Aorta (tissue), 5 donors: ENCODE data around the gene SSH2. TPM values are rescaled to one million over a fixed set of nuclear protein-coding genes. Genes with fewer than 3 reads are reported as not detected.

Experiments
- ATAC-seq: fragments of 200-7000 bp; cut with Tn5 transposase; one replicate; pipeline ENCODE4 v1.9.1; 2022; ENCODE audit warnings: moderate library complexity; ENCODE audit not compliant: low FRiP score
- DNase-seq, 2 donors: peaks; one replicate each; pipeline ENCODE4 v3.0.0-alpha.2; 2020
- H3K27ac ChIP-seq, 2 donors: one replicate each; pipeline ENCODE4 v1.5.1; 2013; ENCODE audit warnings: low read length in 2 of 2, mild to moderate bottlenecking in 2 of 2, moderate library complexity in 2 of 2, control low read depth in 1 of 2, inconsistent platforms in 1 of 2, low read depth in 1 of 2
- H3K27me3 ChIP-seq, 2 donors: one replicate each; pipeline ENCODE4 v1.6.1; 2013; ENCODE audit warnings: control low read depth in 1 of 2, low read length in 1 of 2, mild to moderate bottlenecking in 1 of 2, moderate library complexity in 1 of 2; ENCODE audit not compliant: insufficient read depth in 2 of 2, control insufficient read depth in 1 of 2
- H3K36me3 ChIP-seq, 2 donors: one replicate each; pipeline ENCODE4 v1.6.1; 2013; ENCODE audit warnings: control low read depth in 1 of 2, low read length in 1 of 2, mild to moderate bottlenecking in 1 of 2; ENCODE audit not compliant: insufficient read depth in 2 of 2, control insufficient read depth in 1 of 2
- H3K4me1 ChIP-seq, 2 donors: one replicate each; pipeline ENCODE4 v1.6.1; 2013; ENCODE audit warnings: low read length in 2 of 2, control low read depth in 1 of 2, mild to moderate bottlenecking in 1 of 2, moderate library complexity in 1 of 2; ENCODE audit not compliant: insufficient read depth in 2 of 2, control insufficient read depth in 1 of 2
- H3K4me3 ChIP-seq, 2 donors: one replicate each; pipeline ENCODE4 v1.5.1; 2013; ENCODE audit warnings: low read length in 2 of 2, control low read depth in 1 of 2, mild to moderate bottlenecking in 1 of 2
- H3K9me3 ChIP-seq: one replicate; pipeline ENCODE4 v1.6.1; 2013; ENCODE audit warnings: mild to moderate bottlenecking, low read length; ENCODE audit not compliant: control insufficient read depth
- WGBS, 2 donors: extraction: QIAGEN DNeasy Blood & Tissue Kit; methylation state at CpG; one replicate each; pipeline ENCODE4 v1.1.7; 2013; 5-methylcytosine and 5-hydroxymethylcytosine counted together
- intact Hi-C, 2 donors: fragments of 100-400 bp; cut with DNase I; formaldehyde crosslinking; loops; one replicate each; pipeline versions ENCODE4 v1.14.2 to v1.15.0; 2022
- polyA plus RNA-seq, 2 donors: library from polyadenylated mRNA; stranded (reverse); fragments of 200-250 nt; gene quantifications; one replicate each; pipeline ENCODE4 v1.2.3, GENCODE V29; 2013
- total RNA-seq, 2 donors: library from RNA; stranded (reverse); fragmentation: NEBNext Ultra II Directional; extraction: Animal tissue kit (Norgen Biotek cat#: 25700); gene quantifications; one replicate each; pipeline ENCODE4 v1.2.1, GENCODE V29; 2021
- donor health status: healthy with polysubstance abuse.
- donor health status: Bipolar disorder and iron deficiency.
- donor health status: DM: no; HTN: no; CAD: no.
- donor health status: DM: no; HTN: no; CAD: no.
- donor health status: DM: yes; HTN: yes; CAD: no.

Gene SSH2
- total and polyA plus RNA-seq, 4 donors: 7.2 to 35.3 (median 30.3) TPM

DNA sequence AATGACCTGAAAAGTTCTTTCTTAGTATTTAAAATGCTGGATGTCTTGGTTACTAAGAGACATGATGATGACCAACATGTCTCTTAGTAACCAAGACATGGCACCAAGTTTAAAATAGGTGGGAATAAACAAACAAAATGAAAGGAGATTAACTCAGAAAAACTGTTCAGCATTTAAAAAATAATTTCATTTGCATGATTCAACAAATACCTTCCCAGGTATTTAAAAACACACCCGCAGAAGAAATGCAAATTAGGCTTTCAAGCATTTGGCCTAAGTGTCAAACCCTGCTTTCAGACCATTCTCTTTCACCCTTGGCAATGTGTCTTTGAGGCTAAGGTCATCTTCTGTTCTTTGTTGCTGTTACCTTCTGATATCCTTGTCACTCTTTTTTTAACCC lies 215.9 kb downstream of the SSH2 start:
- no peak for DNase-seq
- 87 to 88% methylated on average over 1 of the region's 1 CpG for WGBS, 2 donors
- Histone ChIP-seq H3K9me3 (no peaks in the 10 kb centered on the region), H3K4me3 (no peak overlapping the region), H3K4me1 (no peaks in the 10 kb centered on the region), H3K27me3 (no peaks in the 10 kb centered on the region), H3K27ac (no peak overlapping the region), H3K36me3 (no peaks in the 10 kb centered on the region)
- ATAC-seq: no peak
- intact Hi-C loops: no loop called here

DNA sequence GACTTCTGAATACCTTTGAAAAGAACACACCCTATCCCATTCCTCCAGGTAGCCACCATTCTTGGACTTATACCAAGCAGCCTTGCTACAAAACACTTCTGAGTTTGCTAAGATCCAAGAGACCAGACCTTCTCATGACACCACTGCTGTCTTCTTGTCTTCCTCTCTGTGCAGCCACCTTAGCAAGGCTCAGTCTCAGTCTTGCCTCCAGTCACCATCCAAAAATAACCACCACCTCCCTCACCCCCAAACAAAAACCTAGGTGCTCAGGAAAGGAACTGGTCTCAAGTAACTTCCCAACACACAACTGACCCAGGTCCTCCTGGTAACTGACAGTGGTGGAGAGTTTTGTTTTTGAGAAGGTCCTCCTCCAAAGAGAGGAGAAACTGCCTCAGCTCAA lies 216.4 kb downstream of the SSH2 start:
- no peaks in the 10 kb centered on the region for H3K4me1 ChIP-seq
- DNase-seq: no peak
- H3K27ac ChIP-seq: no peak overlapping the region
- ATAC-seq: no peak
- no peaks in the 10 kb centered on the region for H3K9me3 ChIP-seq
- H3K4me3 ChIP-seq: no peak overlapping the region
- intact Hi-C loops: no loop called here
- H3K27me3 ChIP-seq: no peaks in the 10 kb centered on the region
- no peaks in the 10 kb centered on the region for H3K36me3 ChIP-seq

DNA sequence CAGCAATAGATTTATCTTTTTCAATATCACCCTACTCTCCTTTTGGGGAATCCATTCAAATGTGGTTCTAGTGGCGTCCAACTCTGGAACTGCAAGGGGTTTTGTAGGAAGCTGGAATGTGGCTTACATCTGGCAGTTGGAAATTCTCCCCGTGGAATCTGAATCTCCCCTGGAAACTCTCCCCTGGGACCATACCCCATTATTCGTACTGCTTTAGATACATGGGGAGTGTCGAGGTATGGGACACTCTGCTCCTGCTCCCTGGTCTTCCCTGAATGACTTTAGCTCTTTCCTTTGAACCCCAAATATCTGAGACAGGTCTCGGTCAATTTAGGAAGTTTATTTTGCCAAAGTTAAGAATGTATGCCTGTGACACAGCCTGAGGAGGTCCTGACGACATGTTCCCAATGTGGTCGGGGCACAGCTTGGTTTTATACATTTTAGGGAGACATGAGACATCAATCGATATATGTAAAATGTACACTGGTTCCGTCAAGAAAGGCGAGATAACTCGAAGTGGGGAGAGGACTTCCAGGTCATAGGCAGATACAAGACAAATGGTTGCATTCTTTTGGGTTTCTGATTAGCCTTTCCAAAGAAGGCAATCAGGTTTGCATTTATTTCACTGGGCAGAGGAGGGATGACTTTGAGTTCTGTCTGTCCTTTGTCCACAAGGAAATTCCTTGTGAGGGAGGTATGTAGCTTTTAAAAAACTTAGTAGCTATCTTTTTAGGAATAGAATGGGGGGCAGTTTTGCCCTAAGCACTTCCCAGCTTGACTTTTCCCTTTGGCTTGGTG lies 218.2 kb downstream of the SSH2 start:
- ATAC-seq: no peak
- WGBS, 2 donors: 76 to 84% methylated on average over 11 of the region's 11 CpGs
- no peak overlapping the region for H3K27ac ChIP-seq
- no peaks in the 10 kb centered on the region for H3K36me3 ChIP-seq
- intact Hi-C loops: no loop called here
- no peak for DNase-seq
- H3K4me3 ChIP-seq: no peak overlapping the region
- no peaks in the 10 kb centered on the region for H3K9me3 ChIP-seq
- H3K27me3 ChIP-seq: no peaks in the 10 kb centered on the region
- no peaks in the 10 kb centered on the region for H3K4me1 ChIP-seq

DNA sequence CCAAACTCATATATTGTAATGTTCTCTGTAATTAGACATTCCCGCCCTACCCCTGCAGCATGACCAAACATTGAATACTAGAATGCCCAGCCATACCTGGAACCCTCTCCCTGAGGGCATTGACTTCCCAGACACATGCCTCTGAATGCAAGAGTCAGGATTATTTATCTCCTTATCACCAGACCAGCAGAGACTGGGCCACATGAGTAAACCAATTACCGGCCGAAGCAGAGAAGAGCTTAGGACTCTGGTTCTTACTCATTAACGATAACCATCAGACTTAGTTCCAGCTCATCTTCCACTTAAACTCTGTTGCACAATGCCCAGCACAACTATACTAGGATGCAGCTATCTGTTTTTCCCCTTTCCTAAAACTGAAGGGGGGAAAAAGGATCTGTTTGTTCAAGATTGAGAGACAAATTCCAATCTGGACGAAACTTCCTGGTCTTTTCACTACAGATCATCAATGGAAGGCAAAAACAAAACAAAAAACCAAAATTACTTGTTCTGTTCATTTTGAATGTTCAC lies 219.1 kb downstream of the SSH2 start:
- Histone ChIP-seq H3K4me1 (no peaks in the 10 kb centered on the region), H3K9me3 (no peaks in the 10 kb centered on the region), H3K27me3 (no peaks in the 10 kb centered on the region), H3K27ac (no peak overlapping the region), H3K36me3 (no peaks in the 10 kb centered on the region), H3K4me3 (no peak overlapping the region)
- DNase-seq (no peak), ATAC-seq (peak; percentile 64)
- WGBS, 2 donors: 95 to 99% methylated on average over 5 of the region's 5 CpGs
- intact Hi-C loops: no loop called here

DNA sequence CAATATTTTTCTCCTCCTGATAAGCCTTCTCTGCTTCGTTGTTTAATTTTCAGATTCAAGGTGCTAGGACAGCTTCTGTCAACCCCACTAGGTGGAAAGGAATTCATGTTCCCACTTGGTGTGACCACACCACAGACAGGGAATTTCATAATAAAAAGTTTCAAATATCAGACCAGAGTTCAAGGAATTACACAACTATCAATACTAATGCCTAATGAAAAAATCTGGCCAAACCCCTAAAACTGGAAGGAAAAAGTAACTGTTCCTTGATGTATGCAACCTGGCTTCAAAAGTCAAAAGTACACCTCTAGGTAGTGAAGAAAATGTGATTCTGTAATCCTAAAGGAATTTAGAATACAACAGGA lies 219.5 kb downstream of the SSH2 start:
- no peak overlapping the region for H3K27ac ChIP-seq
- ATAC-seq: peak; percentile 10
- no peak overlapping the region for H3K4me3 ChIP-seq
- no peak for DNase-seq
- no peaks in the 10 kb centered on the region for H3K9me3 ChIP-seq
- no peaks in the 10 kb centered on the region for H3K36me3 ChIP-seq
- H3K27me3 ChIP-seq: no peaks in the 10 kb centered on the region
- intact Hi-C loops: no loop called here
- H3K4me1 ChIP-seq: no peaks in the 10 kb centered on the region
- 75 to 85% methylated on average over 1 of the region's 1 CpG for WGBS, 2 donors

DNA sequence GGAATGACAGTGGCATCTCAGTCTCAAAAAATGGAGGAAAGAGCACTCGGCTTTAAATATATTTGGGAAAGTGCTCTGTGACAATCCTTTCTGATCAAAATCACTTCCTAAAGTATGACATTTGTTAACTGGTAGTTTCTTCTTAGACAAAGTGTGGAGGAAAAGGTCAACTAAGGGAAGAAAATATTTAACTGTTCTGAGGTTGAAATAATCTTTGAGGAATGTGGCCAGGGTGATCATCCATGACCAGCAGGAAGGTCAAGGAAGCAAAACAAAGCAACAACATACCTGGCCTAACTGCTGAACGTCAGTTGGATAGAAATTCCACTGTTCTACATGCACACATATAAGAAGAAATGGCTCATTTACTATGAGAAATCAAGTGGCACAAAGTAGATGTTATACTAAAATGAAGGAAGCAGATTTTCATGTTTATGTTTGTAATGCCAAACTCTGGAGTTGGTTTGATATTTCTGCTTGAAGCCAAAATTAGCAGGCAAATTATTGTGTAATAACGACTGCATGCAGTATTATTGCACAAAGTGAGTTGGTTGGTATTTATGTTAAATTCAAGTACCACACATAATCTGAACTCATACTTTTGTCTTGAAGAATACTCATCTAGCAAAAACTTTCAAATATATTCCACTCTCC lies 220.0 kb downstream of the SSH2 start:
- no peaks in the 10 kb centered on the region for H3K27me3 ChIP-seq
- no peak overlapping the region for H3K27ac ChIP-seq
- ATAC-seq: no peak
- H3K36me3 ChIP-seq: no peaks in the 10 kb centered on the region
- intact Hi-C loops: no loop called here
- no peaks in the 10 kb centered on the region for H3K4me1 ChIP-seq
- no peak overlapping the region for H3K4me3 ChIP-seq
- DNase-seq: no peak
- no peaks in the 10 kb centered on the region for H3K9me3 ChIP-seq
- 32 to 52% methylated on average over 3 of the region's 3 CpGs for WGBS, 2 donors

DNA sequence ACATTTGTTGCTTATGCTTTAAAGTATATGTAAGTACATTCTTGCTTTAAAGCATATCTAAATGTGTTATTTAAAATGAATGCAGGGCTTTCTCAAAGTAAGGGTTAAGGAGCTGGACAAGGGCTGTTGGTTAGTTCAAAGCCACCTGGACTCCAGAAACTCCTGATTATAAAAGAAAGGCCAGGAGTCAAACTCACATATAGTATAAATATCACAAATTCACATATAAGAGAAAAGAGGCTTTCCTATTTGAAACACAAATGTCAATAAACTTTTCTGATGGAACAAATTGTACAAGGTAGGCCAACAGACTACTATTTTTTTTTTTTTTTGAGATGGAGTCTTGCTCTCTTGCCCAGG lies 222.8 kb downstream of the SSH2 start:
- H3K27ac ChIP-seq: no peak overlapping the region
- DNase-seq (no peak), ATAC-seq (no peak)
- no peak overlapping the region for H3K4me3 ChIP-seq
- intact Hi-C loops: no loop called here
- no peaks in the 10 kb centered on the region for H3K36me3 ChIP-seq
- H3K9me3 ChIP-seq: no peaks in the 10 kb centered on the region
- H3K27me3 ChIP-seq: no peaks in the 10 kb centered on the region
- H3K4me1 ChIP-seq: no peaks in the 10 kb centered on the region

DNA sequence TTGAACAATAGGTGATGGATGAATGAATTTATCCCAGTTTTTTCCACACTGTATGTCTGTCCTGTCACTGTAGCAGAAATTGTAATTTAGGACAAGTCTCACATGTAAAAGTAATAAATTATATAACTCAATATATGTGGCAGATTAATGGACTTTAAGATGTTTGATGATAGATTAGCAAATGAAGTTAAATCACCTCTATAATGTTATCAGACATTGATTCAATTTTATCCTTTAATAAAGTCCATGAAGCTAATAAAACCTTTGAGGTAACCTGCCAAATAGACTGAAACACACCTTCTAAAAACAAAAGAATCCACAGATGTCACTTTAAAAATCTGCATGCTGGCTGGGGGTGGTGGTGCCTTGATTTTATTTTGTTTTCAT lies 224.0 kb downstream of the SSH2 start:
- DNase-seq (no peak), ATAC-seq (no peak)
- no peak overlapping the region for H3K27ac ChIP-seq
- no peak overlapping the region for H3K4me3 ChIP-seq
- H3K4me1 ChIP-seq: no peaks in the 10 kb centered on the region
- H3K27me3 ChIP-seq: no peaks in the 10 kb centered on the region
- H3K36me3 ChIP-seq: no peaks in the 10 kb centered on the region
- intact Hi-C loops: no loop called here
- H3K9me3 ChIP-seq: no peaks in the 10 kb centered on the region

DNA sequence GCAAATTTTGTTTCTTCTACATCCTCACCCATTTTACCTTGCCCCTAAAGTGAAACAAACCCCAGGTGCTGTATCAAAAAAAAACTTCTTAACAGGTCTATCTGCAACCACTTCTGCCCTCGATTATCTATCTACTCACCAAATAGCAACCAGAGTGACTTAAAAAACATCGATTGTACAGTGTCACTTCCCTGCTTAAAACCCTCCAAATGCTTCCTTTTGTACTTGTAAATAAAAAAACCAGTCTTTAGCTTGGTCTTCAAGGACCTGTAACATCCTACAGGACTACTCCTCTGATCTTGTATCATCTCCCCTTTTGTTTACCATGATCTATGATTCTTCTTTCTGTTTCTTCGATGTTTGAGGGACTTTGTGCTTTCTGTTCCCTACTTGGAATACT lies 224.6 kb downstream of the SSH2 start:
- H3K27me3 ChIP-seq: no peaks in the 10 kb centered on the region
- no peak for ATAC-seq
- H3K36me3 ChIP-seq: no peaks in the 10 kb centered on the region
- intact Hi-C loops: no loop called here
- DNase-seq: no peak
- H3K4me1 ChIP-seq: no peaks in the 10 kb centered on the region
- H3K9me3 ChIP-seq: no peaks in the 10 kb centered on the region
- H3K27ac ChIP-seq: no peak overlapping the region
- no peak overlapping the region for H3K4me3 ChIP-seq
- WGBS, 2 donors: 91 to 92% methylated on average over 3 of the region's 3 CpGs
